Neutrophil (primary cell): Measurements from ENCODE around the gene GALM.

Source experiments
- H3K27ac ChIP-seq: fragments of 200-600 bp; sonication (generic); 2 replicates; pipeline ENCODE4 v1.5.1; 2016; ENCODE audit warnings: mild to moderate bottlenecking, moderate library complexity
- H3K27me3 ChIP-seq: fragments of 200-600 bp; sonication (generic); 2 replicates; pipeline ENCODE4 v1.6.0; 2016; ENCODE audit warnings: mild to moderate bottlenecking
- H3K36me3 ChIP-seq: fragments of 200-600 bp; sonication (generic); 2 replicates; pipeline ENCODE4 v1.5.1; 2017
- H3K4me1 ChIP-seq, 2 experiments: fragments of 200-600 bp in 1 of 2; sonication (generic) in 1 of 2; 1 replicate in 1 of 2; 2 replicates in 1 of 2; pipeline versions ENCODE4 v1.5.1 to v1.6.1; 2013 to 2016; ENCODE audit warnings: low read depth in 1 of 2, low read length in 1 of 2, mild to moderate bottlenecking in 1 of 2, moderate library complexity in 1 of 2; ENCODE audit not compliant: control insufficient read depth in 1 of 2, insufficient read depth in 1 of 2
- H3K4me3 ChIP-seq, 2 experiments: fragments of 200-600 bp in 1 of 2; sonication (generic) in 1 of 2; 1 replicate in 1 of 2; 2 replicates in 1 of 2; pipeline ENCODE4 v1.5.1; 2013 to 2016; ENCODE audit warnings: low read depth in 1 of 2, low read length in 1 of 2, mild to moderate bottlenecking in 1 of 2, moderate library complexity in 1 of 2
- H3K9me3 ChIP-seq: fragments of 200-600 bp; sonication (generic); 2 replicates; pipeline ENCODE4 v1.5.1; 2016
- TF ChIP-seq, protein P1 (sequence below): fragments of 200-600 bp; sonication (generic); IDR thresholded peaks from 2 replicates; pipeline ENCODE4 v1.5.1; 2016; ENCODE audit warnings: antibody characterized with exemption

Gene GALM

GRCh38 chr2:38763728-38764127 is 97.8 kb downstream of the GALM start:
- TF ChIP-seq, protein P1, sequence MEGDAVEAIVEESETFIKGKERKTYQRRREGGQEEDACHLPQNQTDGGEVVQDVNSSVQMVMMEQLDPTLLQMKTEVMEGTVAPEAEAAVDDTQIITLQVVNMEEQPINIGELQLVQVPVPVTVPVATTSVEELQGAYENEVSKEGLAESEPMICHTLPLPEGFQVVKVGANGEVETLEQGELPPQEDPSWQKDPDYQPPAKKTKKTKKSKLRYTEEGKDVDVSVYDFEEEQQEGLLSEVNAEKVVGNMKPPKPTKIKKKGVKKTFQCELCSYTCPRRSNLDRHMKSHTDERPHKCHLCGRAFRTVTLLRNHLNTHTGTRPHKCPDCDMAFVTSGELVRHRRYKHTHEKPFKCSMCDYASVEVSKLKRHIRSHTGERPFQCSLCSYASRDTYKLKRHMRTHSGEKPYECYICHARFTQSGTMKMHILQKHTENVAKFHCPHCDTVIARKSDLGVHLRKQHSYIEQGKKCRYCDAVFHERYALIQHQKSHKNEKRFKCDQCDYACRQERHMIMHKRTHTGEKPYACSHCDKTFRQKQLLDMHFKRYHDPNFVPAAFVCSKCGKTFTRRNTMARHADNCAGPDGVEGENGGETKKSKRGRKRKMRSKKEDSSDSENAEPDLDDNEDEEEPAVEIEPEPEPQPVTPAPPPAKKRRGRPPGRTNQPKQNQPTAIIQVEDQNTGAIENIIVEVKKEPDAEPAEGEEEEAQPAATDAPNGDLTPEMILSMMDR: no peak
- H3K27me3 ChIP-seq: no peaks in the 10 kb centered on the region
- H3K36me3 ChIP-seq: no peaks in the 10 kb centered on the region
- H3K4me3 ChIP-seq: no peak overlapping the region
- no peaks in the 10 kb centered on the region for H3K9me3 ChIP-seq
- no peak overlapping the region for H3K27ac ChIP-seq
- H3K4me1 ChIP-seq: no peaks in the 10 kb centered on the region

GRCh38 chr2:38765149-38765548 is 99.2 kb downstream of the GALM start:
- no peaks in the 10 kb centered on the region for H3K9me3 ChIP-seq
- no peaks in the 10 kb centered on the region for H3K36me3 ChIP-seq
- H3K27me3 ChIP-seq: no peaks in the 10 kb centered on the region
- TF ChIP-seq, protein P1: no peak
- H3K4me1 ChIP-seq: no peaks in the 10 kb centered on the region
- no peak overlapping the region for H3K27ac ChIP-seq
- H3K4me3 ChIP-seq: no peak overlapping the region

DNA sequence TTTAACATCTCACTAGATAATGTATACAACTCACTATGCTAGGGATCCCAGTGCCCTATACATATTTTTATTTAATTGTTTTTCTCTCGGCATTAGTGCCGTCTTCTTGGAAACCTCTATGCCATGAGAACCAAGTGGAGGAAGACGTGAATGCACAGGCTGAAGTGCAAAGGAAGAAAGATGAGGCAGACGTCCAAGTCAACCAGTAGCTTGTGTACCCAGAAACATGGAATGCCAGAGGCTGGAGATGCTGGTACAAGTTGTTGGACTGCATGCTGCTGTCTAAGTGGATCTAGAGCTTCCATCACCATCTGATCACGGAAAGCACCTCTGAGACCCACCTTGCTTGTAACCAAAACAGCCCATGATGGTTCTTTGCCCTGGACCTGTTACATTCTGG is 99.6 kb downstream of the GALM start:
- TF ChIP-seq, protein P1: no peak
- no peak overlapping the region for H3K4me3 ChIP-seq
- H3K9me3 ChIP-seq: no peaks in the 10 kb centered on the region
- no peaks in the 10 kb centered on the region for H3K4me1 ChIP-seq
- no peak overlapping the region for H3K27ac ChIP-seq
- H3K36me3 ChIP-seq: no peaks in the 10 kb centered on the region
- H3K27me3 ChIP-seq: no peaks in the 10 kb centered on the region

GRCh38 chr2:38771632-38772031 is 105.7 kb downstream of the GALM start:
- no peaks in the 10 kb centered on the region for H3K9me3 ChIP-seq
- H3K36me3 ChIP-seq: no peaks in the 10 kb centered on the region
- H3K27me3 ChIP-seq: peaks cover 19% of the 10 kb centered on the region
- H3K4me1 ChIP-seq: no peaks in the 10 kb centered on the region
- H3K4me3 ChIP-seq: no peak overlapping the region
- no peak overlapping the region for H3K27ac ChIP-seq
- TF ChIP-seq, protein P1: no peak

DNA sequence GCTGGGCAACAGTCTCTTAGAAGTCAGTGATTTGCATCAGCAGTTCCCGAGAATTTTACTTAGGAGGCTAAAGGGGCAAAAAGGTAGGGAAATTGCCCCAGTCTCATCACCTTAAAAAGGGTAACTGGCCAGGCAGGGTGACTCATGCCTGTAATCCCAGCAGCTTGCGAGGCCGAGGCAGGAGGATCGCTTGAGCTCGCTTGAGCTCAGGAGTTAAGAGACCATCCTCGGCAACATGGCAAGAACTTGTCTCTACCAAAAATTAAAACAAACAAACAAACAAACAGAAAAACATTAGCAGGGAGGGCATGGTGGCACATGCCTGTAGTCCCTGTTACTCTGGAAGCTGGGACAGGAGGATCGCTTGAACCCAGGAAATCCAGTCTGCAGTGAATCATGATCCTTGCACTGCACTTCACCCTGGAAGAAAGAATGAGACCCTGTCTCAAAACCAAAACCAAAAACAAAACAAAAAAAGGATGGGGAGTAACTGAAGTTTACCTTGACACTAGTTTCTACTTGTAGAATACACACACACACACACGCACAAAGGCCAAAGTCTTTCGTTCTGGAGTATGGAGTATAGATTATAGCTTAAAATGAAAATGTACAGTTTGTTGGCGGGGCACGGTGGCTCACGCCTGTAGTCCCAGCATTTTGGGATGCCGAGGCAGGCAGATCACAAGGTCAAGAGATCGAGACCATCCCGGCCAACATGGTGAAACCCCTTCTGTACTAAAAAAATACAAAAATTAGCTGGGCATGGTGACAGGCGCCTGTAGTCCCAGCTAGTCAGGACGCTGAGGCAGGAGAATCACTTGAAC is 109.4 kb downstream of the GALM start:
- no peak overlapping the region for H3K27ac ChIP-seq
- no peaks in the 10 kb centered on the region for H3K9me3 ChIP-seq
- TF ChIP-seq, protein P1: no peak
- peaks cover 10 to 15% of the 10 kb centered on the region in 2 experiments for H3K4me1 ChIP-seq
- no peaks in the 10 kb centered on the region for H3K36me3 ChIP-seq
- H3K27me3 ChIP-seq: peaks cover 26% of the 10 kb centered on the region
- no peak overlapping the region for H3K4me3 ChIP-seq
